ENCODE results near the gene CDH4. TPM values are rescaled to one million over a fixed set of nuclear protein-coding genes. Genes with fewer than 3 reads are reported as not detected.

Gene CDH4
- total RNA-seq, 1 donor from 2014 or later, result 8.9 TPM

GRCh38 chr20:61256365-61256764, 4.3 kb downstream of the CDH4 start:
- Mint-ChIP-seq H3K36me3 (ENCODE audit: low read depth) (peaks cover 6% of the 10 kb centered on the region), H3K27ac (ENCODE audit: unreplicated experiment) (no peak overlapping the region), H3K9me3 (no peaks in the 10 kb centered on the region), H3K4me3 (no peak overlapping the region), H3K4me1 (peaks cover 15% of the 10 kb centered on the region), H3K27me3 (ENCODE audit: low read depth) (peaks cover 14% of the 10 kb centered on the region)
- TF ChIP-seq, protein P1, sequence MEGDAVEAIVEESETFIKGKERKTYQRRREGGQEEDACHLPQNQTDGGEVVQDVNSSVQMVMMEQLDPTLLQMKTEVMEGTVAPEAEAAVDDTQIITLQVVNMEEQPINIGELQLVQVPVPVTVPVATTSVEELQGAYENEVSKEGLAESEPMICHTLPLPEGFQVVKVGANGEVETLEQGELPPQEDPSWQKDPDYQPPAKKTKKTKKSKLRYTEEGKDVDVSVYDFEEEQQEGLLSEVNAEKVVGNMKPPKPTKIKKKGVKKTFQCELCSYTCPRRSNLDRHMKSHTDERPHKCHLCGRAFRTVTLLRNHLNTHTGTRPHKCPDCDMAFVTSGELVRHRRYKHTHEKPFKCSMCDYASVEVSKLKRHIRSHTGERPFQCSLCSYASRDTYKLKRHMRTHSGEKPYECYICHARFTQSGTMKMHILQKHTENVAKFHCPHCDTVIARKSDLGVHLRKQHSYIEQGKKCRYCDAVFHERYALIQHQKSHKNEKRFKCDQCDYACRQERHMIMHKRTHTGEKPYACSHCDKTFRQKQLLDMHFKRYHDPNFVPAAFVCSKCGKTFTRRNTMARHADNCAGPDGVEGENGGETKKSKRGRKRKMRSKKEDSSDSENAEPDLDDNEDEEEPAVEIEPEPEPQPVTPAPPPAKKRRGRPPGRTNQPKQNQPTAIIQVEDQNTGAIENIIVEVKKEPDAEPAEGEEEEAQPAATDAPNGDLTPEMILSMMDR (conservative IDR thresholded peaks at IDR 0.05), result no peak
- no peak for DNase-seq (ENCODE audit: low read depth, low spot score)

DNA sequence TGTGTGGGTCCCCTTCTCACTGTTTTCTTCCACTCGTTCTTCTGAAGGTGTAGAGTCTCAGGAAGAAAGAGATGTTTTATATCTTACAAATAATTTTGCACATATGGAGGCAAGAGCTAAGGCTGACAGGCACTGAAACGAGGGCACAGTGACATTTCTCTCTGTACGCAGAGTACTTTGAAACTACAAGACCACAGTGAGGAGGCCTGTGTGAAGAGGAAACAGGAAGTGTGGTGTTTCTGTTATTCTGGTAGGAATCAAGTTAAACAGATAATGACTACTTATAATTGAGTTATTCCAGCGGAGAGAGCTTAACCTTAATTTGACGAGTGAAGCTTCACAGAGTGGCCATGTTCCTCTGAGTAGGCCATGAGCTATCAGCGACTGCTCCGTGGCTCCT, 4.8 kb downstream of the CDH4 start:
- TF ChIP-seq, protein P1 (conservative IDR thresholded peaks at IDR 0.05), result no peak
- no peak for DNase-seq (ENCODE audit: low read depth, low spot score)
- no peak overlapping the region for H3K4me3 Mint-ChIP-seq
- no peaks in the 10 kb centered on the region for H3K9me3 Mint-ChIP-seq
- H3K36me3 Mint-ChIP-seq (ENCODE audit: low read depth), result peaks cover 6% of the 10 kb centered on the region
- no peak overlapping the region for H3K27ac Mint-ChIP-seq (ENCODE audit: unreplicated experiment)
- peaks cover 15% of the 10 kb centered on the region for H3K4me1 Mint-ChIP-seq
- H3K27me3 Mint-ChIP-seq (ENCODE audit: low read depth), result peaks cover 10% of the 10 kb centered on the region

- TF ChIP-seq, protein P1 (conservative IDR thresholded peaks at IDR 0.05), result no peak
- H3K36me3 Mint-ChIP-seq (ENCODE audit: low read depth), result peaks cover 6% of the 10 kb centered on the region
- H3K9me3 Mint-ChIP-seq, result no peaks in the 10 kb centered on the region
- H3K4me1 Mint-ChIP-seq, result peaks cover 15% of the 10 kb centered on the region
- no peak for DNase-seq (ENCODE audit: low read depth, low spot score)
- no peak overlapping the region for H3K4me3 Mint-ChIP-seq
- no peak overlapping the region for H3K27ac Mint-ChIP-seq (ENCODE audit: unreplicated experiment)
- H3K27me3 Mint-ChIP-seq (ENCODE audit: low read depth), result peaks cover 10% of the 10 kb centered on the region
Observed at GRCh38 chr20:61257611-61258010, 5.5 kb downstream of the CDH4 start.

DNA sequence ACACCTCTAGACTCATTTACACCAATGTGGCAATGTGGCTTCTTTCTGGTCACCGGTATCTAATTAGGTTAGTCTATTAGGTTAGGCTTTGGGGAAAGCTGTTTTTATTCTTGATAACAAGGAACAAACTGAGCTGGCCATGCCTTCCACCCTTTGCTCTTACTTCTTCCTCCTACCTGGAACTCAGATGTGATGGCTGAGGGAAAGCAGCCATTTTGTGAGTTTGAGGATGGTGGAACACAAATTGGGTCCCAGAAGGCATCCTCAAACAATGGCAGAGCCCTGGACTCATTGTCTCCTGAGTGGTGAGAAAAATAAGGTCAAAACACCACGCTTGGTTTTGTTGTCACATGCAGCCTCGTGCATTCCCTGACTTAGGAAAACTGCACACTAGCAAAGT, 7.7 kb downstream of the CDH4 start:
- Mint-ChIP-seq H3K27me3 (ENCODE audit: low read depth) (peaks cover 3% of the 10 kb centered on the region), H3K36me3 (ENCODE audit: low read depth) (peaks cover 9% of the 10 kb centered on the region), H3K9me3 (no peaks in the 10 kb centered on the region), H3K4me3 (no peak overlapping the region), H3K27ac (ENCODE audit: unreplicated experiment) (no peak overlapping the region), H3K4me1 (peaks cover 12% of the 10 kb centered on the region)
- no peak for DNase-seq (ENCODE audit: low read depth, low spot score)
- TF ChIP-seq, protein P1 (conservative IDR thresholded peaks at IDR 0.05), result no peak

DNA sequence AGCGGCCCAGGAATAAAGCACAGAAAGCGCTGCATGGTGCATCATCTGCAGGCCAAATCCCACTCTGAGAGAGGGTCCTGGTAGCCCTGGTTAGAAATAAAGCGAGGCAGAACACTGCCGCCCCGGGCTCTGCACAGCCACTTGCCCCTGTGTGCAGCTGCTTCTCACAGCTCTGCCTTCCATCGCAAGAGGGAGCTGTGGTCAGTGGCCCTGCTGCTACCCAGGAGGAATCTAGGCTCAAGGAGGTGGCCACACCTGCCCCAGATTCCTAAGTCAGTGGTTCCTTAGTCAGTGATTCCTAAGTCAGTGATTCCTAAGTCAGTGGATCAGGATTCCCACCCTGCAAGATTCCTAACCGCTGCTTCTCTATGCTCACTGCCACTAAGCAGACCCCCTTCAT, 8.8 kb downstream of the CDH4 start:
- no peak overlapping the region for H3K4me3 Mint-ChIP-seq
- TF ChIP-seq, protein P1 (conservative IDR thresholded peaks at IDR 0.05), result peak; percentile 27
- H3K27me3 Mint-ChIP-seq (ENCODE audit: low read depth), result no peaks in the 10 kb centered on the region
- no peak for DNase-seq (ENCODE audit: low read depth, low spot score)
- H3K36me3 Mint-ChIP-seq (ENCODE audit: low read depth), result peaks cover 9% of the 10 kb centered on the region
- peaks cover 9% of the 10 kb centered on the region for H3K4me1 Mint-ChIP-seq
- no peak overlapping the region for H3K27ac Mint-ChIP-seq (ENCODE audit: unreplicated experiment)
- H3K9me3 Mint-ChIP-seq, result no peaks in the 10 kb centered on the region

DNA sequence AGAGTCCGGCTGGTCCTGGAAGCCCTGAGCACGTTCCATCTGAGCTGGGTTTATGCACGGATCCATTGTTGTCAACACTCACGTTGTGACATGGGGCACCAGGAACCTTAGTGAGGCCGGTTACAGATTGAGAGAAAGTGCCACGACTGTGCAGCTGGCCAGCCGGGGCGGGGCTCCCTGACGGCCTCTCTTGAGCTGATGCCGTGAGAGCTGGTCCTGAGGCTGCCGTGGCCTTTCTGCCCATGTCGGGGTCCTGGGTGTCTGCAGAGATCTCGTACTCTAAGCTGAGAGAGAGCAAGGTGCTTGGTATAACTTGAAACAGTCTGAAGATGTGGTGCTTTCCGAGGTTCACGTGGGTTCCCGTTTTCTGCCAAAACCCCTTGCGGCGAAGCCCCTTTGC, 10.0 kb downstream of the CDH4 start:
- Mint-ChIP-seq H3K4me3 (no peak overlapping the region), H3K27ac (ENCODE audit: unreplicated experiment) (no peak overlapping the region), H3K9me3 (no peaks in the 10 kb centered on the region), H3K4me1 (peaks cover 6% of the 10 kb centered on the region), H3K27me3 (ENCODE audit: low read depth) (no peaks in the 10 kb centered on the region), H3K36me3 (ENCODE audit: low read depth) (peaks cover 6% of the 10 kb centered on the region)
- no peak for DNase-seq (ENCODE audit: low read depth, low spot score)
- TF ChIP-seq, protein P1 (conservative IDR thresholded peaks at IDR 0.05), result no peak

Measured in neural crest cell (in vitro differentiated cells).